ENCODE measurements around the gene TMEM39B. TPM values are rescaled to one million over a fixed set of nuclear protein-coding genes. Genes with fewer than 3 reads are reported as not detected.

Gene TMEM39B
- total and polyA plus RNA-seq, 2 donors (not counting 1 experiment from before 2014, with no cell fraction given): 7.9 to 11.1 TPM

DNA sequence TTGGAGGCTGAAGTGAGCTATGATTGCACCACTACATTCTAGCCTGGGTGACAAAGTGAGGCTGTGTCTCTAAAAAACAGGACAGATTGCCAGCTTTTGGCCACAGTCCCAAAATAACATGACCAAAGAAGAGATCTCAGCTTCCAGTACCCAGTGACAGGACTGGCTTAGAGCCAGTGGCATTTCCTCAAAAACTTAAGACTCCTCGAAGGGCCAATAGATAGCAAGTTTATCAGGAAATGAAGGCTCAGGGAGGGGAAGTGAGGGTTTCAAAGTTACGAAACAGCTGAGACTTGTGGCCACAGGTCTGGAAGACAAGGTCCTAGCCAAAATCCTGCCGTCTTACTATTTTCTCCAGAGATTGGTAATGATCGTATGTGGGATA lies 6.3 kb upstream of the TMEM39B start:
- no peaks in the 10 kb centered on the region for H4K20me1 ChIP-seq (ENCODE audit: control insufficient read depth, extremely low read depth, insufficient read depth, low read length)
- no peak overlapping the region for H3K4me2 ChIP-seq (ENCODE audit: extremely low read depth, insufficient read depth, low read length)
- H3K9me3 ChIP-seq (ENCODE audit: control insufficient read depth, insufficient read depth, low read depth, low read length): no peaks in the 10 kb centered on the region
- H3K27ac ChIP-seq (ENCODE audit: insufficient read depth, low read length): no peak overlapping the region
- H3K4me3 ChIP-seq (replicated peaks in 1 of 4; ENCODE audit: control extremely low read depth in 1 of 4, insufficient read depth in 1 of 4, low read depth in 3 of 4, low read length in 4 of 4): no peak overlapping the region
- H3K27me3 ChIP-seq (ENCODE audit: control insufficient read depth, insufficient read depth, low read length): no peaks in the 10 kb centered on the region
- H3K4me1 ChIP-seq (ENCODE audit: control insufficient read depth, extremely low read depth, insufficient read depth, low read length): peaks cover 17% of the 10 kb centered on the region
- H3K36me3 ChIP-seq (ENCODE audit: control insufficient read depth, insufficient read depth, low read length): no peaks in the 10 kb centered on the region
- no peak overlapping the region for H3K9ac ChIP-seq (ENCODE audit: insufficient read depth, low read length)
- DNase-seq (ENCODE audit: low read depth in 2 of 2): peak; percentile 76 to 77
- no peak for TF ChIP-seq EZH2 (IDR thresholded peaks at IDR 0.05; ENCODE audit: low read length, missing control alignments)
- no peak for TF ChIP-seq CTCF (conservative IDR thresholded peaks at IDR 0.05 in 1 of 2, IDR thresholded peaks at IDR 0.05 in 1 of 2; ENCODE audit: low read depth in 1 of 2, low read length in 2 of 2)
- no peaks in the 10 kb centered on the region for H3K79me2 ChIP-seq (ENCODE audit: control insufficient read depth, insufficient read depth, low read length)
- H2AFZ ChIP-seq (ENCODE audit: low read length): no peak overlapping the region

DNA sequence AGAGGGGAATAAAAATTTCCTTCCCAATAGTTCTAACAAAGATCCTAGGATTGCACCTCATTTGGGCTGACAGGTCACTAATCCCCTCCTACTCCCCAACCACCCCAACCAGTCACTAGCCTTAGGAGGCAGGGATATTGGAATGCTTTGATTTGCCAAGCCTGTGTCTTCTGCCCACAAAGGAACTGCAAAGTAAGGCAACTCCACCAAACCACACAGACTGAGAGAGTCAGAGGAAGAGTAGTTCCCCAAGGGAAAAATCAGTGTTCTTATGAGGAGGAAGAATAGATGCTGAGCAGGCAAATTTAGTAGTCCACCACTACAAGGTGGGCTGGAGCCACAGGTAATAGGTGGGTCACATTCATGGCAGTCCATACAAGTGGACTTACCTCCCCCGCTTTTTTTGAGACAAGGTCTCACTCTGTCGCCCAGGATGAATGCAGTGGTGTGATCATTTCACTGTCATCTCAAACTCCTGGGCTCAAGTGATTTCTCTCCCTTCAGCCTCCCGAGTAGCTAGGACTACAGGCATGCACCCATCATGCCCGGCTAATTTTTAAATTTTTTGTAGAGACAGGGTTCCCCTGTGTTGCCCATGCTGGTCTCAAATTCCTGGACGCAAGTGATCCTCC lies 3.7 kb upstream of the TMEM39B start:
- Histone ChIP-seq H3K36me3 (ENCODE audit: control insufficient read depth, insufficient read depth, low read length) (no peaks in the 10 kb centered on the region), H3K9me3 (ENCODE audit: control insufficient read depth, insufficient read depth, low read depth, low read length) (no peaks in the 10 kb centered on the region), H3K4me1 (ENCODE audit: control insufficient read depth, extremely low read depth, insufficient read depth, low read length) (peaks cover 11% of the 10 kb centered on the region), H3K27ac (ENCODE audit: insufficient read depth, low read length) (no peak overlapping the region), H3K27me3 (ENCODE audit: control insufficient read depth, insufficient read depth, low read length) (no peaks in the 10 kb centered on the region), H3K9ac (ENCODE audit: insufficient read depth, low read length) (no peak overlapping the region), H3K79me2 (ENCODE audit: control insufficient read depth, insufficient read depth, low read length) (peaks cover 7% of the 10 kb centered on the region), H3K4me3 (replicated peaks in 1 of 4; ENCODE audit: control extremely low read depth in 1 of 4, insufficient read depth in 1 of 4, low read depth in 3 of 4, low read length in 4 of 4) (no peak overlapping the region), H2AFZ (ENCODE audit: low read length) (no peak overlapping the region), H3K4me2 (ENCODE audit: extremely low read depth, insufficient read depth, low read length) (no peak overlapping the region), H4K20me1 (ENCODE audit: control insufficient read depth, extremely low read depth, insufficient read depth, low read length) (no peaks in the 10 kb centered on the region)
- DNase-seq (ENCODE audit: low read depth in 2 of 2): peak in 1 of 2 donors; percentile 76
- TF ChIP-seq CTCF (conservative IDR thresholded peaks at IDR 0.05 in 1 of 2, IDR thresholded peaks at IDR 0.05 in 1 of 2; ENCODE audit: low read depth in 1 of 2, low read length in 2 of 2) (no peak), EZH2 (IDR thresholded peaks at IDR 0.05; ENCODE audit: low read length, missing control alignments) (no peak)

GRCh38 chr1:32071758-32072621 lies 749 bp upstream of the TMEM39B start:
- H3K27me3 ChIP-seq (ENCODE audit: control insufficient read depth, insufficient read depth, low read length): no peaks in the 10 kb centered on the region
- H3K79me2 ChIP-seq (ENCODE audit: control insufficient read depth, insufficient read depth, low read length): peaks cover 16% of the 10 kb centered on the region
- no peaks in the 10 kb centered on the region for H3K9me3 ChIP-seq (ENCODE audit: control insufficient read depth, insufficient read depth, low read depth, low read length)
- H2AFZ ChIP-seq (ENCODE audit: low read length): peak overlapping the region; percentile 15
- peak overlapping the region; percentile 86 for H3K9ac ChIP-seq (ENCODE audit: insufficient read depth, low read length)
- TF ChIP-seq EZH2 (IDR thresholded peaks at IDR 0.05; ENCODE audit: low read length, missing control alignments) (no peak), CTCF (conservative IDR thresholded peaks at IDR 0.05 in 1 of 2, IDR thresholded peaks at IDR 0.05 in 1 of 2; ENCODE audit: low read depth in 1 of 2, low read length in 2 of 2) (no peak)
- H3K27ac ChIP-seq (ENCODE audit: insufficient read depth, low read length): peak overlapping the region; percentile 86
- peak overlapping the region; percentile 79 to 86 (median 82) for H3K4me3 ChIP-seq (replicated peaks in 1 of 4; ENCODE audit: control extremely low read depth in 1 of 4, insufficient read depth in 1 of 4, low read depth in 3 of 4, low read length in 4 of 4)
- H3K4me1 ChIP-seq (ENCODE audit: control insufficient read depth, extremely low read depth, insufficient read depth, low read length): peaks cover 7% of the 10 kb centered on the region
- H3K4me2 ChIP-seq (ENCODE audit: extremely low read depth, insufficient read depth, low read length): peak overlapping the region; percentile 84
- H3K36me3 ChIP-seq (ENCODE audit: control insufficient read depth, insufficient read depth, low read length): peaks cover 9% of the 10 kb centered on the region
- H4K20me1 ChIP-seq (ENCODE audit: control insufficient read depth, extremely low read depth, insufficient read depth, low read length): no peaks in the 10 kb centered on the region
- DNase-seq (ENCODE audit: low read depth in 2 of 2): peak; percentile 69 to 70
